ENCODE data around the gene GRID1.

Gene GRID1

GRCh38 chr10:86368046-86368445, 1.5 kb upstream of the GRID1 start:
- DNase-seq = no peak

DNA sequence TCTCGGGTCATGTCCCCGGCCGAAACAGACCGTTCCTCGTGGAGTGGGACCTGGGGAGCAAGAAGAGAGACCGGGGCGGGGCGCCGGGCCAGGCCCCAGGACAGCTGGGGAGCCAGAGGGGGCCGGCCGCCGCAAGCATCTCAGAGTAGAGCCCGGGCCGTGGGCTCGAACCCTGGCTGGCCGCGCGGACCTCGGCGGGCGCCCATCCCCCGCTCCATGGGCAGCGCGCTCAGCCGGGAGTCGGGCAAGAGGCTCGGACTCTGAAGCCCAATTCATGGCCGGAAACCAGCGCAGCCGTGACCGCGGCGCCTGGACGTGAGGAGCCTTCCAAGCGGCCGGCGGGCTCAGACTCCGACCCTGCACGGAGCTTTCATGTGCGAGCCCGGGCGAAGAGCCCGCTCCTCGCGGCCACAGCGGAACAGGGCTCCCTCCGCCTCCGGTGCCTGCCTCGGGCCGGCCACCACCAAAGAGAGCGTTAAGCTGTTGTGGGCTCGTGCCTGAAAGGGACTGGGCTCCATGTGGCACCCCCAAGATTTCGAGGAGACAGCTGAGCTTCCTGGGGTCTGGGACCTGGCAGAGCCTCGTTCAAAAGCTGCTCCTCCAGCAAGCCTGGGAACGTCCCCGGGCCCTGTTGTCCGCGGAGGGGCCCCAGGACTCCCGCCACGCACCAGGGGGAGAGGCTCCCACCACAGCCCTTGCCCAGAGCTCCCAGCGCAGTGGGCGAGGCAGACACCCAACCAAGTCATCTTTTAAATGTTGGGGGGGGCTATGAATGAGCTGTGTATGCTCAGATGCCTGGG, 757 bp upstream of the GRID1 start:
- DNase-seq = peak in 1 of 2 experiments; percentile 16

DNA sequence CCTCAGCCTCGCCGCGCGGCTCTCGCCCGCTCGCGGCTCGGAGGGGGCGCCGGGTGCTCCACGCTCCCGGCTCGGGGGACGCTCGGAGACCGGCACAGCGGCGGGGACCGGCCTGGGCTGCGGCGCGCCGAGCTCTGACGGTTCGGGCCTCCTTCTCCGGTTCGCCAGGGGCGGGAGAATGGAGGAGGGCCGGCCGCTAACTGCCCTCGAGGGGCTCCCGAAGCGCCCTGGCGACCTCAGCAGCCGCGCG, 232 bp upstream of the GRID1 start:
- no peak for DNase-seq

GRCh38 chr10:86365346-86366032, 1.1 kb downstream of the GRID1 start:
- DNase-seq = peak in 1 of 2 experiments; percentile 45

GRCh38 chr10:86364491-86365345, 1.9 kb downstream of the GRID1 start:
- DNase-seq = no peak

- no peak for DNase-seq
Observed at GRCh38 chr10:86363833-86364490, 2.6 kb downstream of the GRID1 start.

DNA sequence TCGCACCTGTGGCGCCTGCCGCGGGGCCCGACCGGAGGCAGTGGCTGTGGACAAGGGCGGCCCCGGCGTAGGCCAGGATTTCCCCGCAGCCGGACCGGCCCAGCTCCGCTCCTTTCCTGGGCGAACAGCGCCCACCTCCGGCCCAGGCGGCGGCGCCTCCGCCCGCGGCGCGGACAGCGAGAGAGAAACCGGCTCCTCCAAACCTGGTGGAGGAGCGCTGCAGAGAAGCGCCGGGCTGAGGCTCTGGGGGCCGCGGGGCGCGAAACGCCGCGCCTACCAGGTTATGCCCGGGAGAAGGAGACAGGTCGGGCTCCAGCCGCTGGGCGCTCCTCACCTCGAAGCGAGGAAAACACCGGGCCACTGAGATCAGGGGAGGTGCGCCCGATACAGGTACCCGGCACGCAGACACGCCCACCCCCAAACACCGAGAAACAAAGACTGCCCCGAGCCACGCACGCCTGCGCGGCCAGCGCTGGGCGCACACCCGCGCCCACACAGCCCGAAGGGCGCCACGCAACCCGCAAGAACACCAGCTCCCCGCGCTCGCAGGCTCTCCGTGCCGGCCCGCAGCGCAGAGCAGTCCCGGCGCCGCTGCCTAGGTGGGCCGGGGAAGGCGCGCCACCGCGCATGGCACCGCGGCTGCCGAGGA, 3.3 kb downstream of the GRID1 start:
- DNase-seq = no peak

DNA sequence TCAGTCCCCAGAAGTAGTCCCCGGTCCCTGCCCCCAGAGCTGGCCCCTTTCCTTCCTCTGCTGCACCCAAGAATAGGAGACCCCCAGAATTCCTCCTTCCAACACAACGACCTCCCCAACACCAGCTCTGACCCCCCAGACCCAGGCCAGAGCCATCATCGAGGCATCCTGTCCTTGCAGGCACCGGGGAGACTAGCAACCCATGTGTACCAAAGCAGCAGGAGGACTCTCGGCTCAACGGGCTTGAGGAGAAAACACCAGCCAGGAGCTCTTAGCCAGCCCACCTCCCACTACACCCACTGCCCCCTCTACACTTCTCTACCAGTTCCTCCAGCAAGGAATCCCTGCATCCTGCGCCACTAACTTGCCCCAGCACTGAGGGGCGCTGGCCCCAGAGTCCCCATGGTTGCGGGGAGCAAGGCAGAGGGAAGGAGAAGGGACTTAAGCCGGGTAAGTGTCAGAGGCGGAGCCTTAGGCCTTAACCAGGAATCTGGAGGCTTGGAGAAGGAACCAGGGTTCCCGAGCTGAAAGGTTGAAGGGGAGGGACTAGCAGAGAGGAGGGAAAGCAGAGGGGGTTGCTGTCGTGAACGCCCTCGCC, 3.9 kb downstream of the GRID1 start:
- no peak for DNase-seq

- no peak for DNase-seq
Observed at GRCh38 chr10:86362129-86362527, 4.5 kb downstream of the GRID1 start.

- no peak for DNase-seq
Observed at GRCh38 chr10:86361156-86362128, 5.2 kb downstream of the GRID1 start.

DNA sequence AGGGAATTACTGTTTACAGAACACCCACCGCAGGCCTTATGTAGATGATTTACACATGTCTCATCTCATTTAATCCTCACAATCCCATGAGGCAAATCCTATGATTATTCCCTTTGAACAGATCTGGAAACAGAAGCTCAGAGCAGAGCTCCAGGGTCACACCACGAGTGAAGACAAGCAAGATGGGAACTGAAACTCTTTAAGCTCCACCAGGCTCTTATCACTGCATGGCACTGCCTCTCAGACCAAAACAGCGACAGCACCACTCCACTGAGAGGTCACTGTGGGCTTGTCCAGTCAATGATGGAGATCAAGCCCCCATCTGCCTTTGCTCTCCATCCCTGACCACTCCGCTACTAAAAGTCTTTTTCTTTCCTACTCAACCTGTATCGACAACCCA, 5.9 kb downstream of the GRID1 start:
- DNase-seq = no peak

GRCh38 chr10:86359954-86360353, 6.6 kb downstream of the GRID1 start:
- DNase-seq = no peak

DNA sequence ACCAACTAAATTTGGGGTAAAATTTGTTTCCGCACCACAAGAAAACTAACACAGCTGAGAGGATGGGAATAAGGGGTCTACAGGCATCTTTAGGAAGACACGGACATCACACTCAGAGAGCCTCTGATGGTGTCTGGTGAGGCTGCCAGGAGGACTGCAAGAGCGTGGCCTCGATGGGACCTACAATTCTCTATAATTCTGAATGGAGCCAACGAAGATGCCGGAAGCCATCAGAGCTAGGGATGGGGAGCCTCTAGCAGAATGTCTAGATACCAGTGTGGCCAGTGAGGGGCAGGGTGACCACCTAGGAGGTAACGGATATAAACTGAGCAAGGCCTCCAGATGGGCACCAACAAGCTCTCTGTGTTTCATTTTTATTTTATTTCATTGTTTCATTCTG, 7.5 kb downstream of the GRID1 start:
- DNase-seq = no peak

DNA sequence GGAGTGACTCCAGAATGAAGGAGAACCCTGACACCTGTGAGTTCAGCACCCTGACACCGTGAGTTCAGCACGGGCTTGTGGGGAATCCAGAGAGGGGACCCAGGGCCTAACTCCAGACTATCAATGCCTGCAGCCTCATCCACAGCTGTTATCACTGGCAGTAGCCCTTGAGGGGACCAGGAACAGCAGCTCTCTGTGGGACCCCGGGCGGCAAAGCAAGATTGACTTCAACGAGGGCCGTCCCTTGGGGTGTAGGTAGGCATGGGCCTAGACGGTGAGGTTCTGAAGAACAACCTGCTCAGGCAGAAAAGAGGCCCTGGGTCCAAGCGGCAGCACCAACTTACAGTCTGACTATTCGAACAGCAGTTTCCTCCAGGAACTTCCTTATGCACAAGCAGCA, 8.9 kb downstream of the GRID1 start:
- DNase-seq = no peak

GRCh38 chr10:86357041-86357440, 9.6 kb downstream of the GRID1 start:
- DNase-seq = no peak

DNA sequence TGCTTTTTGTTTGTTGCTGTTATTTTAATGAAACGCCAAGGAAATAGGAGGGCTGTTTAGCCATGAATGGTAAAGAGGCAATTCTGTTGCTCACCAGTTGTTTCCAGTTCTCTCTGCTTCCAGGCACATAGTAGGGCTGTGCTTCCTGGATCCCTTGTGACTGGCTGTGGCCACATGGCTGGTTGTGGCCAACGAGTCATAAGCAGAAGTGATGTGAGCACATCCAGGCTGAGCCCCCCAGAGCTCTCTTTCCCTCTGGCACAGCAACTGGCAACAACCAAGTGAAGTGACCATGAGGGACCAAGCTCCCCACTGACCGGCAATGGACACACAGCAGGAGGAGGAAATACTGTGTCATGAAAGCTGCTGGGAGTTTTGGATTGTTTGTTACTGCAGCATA, 10.3 kb downstream of the GRID1 start:
- no peak for DNase-seq

DNA sequence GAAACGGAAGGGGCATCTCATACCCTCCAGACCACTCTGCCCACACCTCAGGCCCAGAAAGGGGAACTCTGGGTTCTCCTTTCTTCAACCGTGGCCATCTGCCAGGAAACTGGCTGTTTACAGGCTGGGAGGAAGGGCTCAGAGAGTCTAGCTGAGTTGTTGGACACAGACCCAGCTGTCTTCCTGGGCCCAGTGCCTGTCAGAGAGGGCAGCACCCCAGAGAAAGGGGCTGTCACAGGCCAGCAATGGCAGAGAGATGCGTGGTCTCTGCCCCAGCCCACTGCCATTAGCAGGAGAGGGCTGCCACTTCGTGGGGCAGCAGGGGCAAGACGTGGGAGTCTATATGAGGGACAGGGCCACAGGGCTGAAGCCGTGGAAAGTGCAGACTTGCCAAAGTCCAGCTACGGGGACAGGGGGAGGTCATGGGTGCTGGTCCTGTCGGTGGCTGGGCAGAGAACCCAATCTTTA, 11.0 kb downstream of the GRID1 start:
- DNase-seq = peak in 1 of 2 experiments; percentile 32

- DNase-seq = no peak
Observed at GRCh38 chr10:86354761-86355540, 11.6 kb downstream of the GRID1 start.

GRCh38 chr10:86353506-86354485, 12.8 kb downstream of the GRID1 start:
- no peak for DNase-seq
